Ramos (cell line): Measurements from ENCODE around the gene DUSP21.

Experiments used
- in situ Hi-C: fragments of 300-500 bp; cut with MboI; formaldehyde crosslinking; loops from one replicate; pipeline ENCODE4 v1.14.3; 2022; ENCODE audit warnings: low sequenced_read_pairs; ENCODE audit not compliant: unreplicated experiment

DUSP21 gene

GRCh38 chrX:44874420-44875184, 30.8 kb downstream of the DUSP21 start:
- in situ Hi-C loops: loop anchor here (25.0 kb wide), 1 partner anchor 188 kb away; no protein-coding TSS in a partner anchor

- in situ Hi-C loops: loop anchor here (25.0 kb wide), 1 partner anchor 187 kb away; no protein-coding TSS in a partner anchor
Observed at GRCh38 chrX:44875185-44875489, 31.3 kb downstream of the DUSP21 start.

DNA sequence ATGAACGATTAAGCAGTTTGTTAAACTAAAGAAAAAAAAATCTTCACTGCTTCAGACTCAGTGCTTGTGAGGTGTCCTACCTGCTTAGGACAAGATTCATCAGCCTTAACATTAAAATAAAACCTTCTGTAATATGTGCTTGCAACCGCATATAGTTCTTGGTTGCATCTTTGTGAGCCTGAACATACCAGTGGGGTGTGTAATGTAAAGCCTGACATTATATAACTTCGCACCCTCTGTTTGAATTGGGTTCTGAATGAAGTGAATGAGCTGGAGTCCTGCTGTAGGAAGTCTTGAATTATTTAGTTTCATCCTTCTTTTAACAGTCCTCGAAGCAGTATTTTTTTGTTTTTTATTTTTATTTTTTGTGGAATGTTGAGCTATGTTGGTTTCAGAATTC, 32.3 kb downstream of the DUSP21 start:
- in situ Hi-C loops: loop anchor here (25.0 kb wide), 1 partner anchor 186 kb away; no protein-coding TSS in a partner anchor

GRCh38 chrX:44876767-44877166, 32.9 kb downstream of the DUSP21 start:
- in situ Hi-C loops: loop anchor here (25.0 kb wide), 1 partner anchor 186 kb away; no protein-coding TSS in a partner anchor

DNA sequence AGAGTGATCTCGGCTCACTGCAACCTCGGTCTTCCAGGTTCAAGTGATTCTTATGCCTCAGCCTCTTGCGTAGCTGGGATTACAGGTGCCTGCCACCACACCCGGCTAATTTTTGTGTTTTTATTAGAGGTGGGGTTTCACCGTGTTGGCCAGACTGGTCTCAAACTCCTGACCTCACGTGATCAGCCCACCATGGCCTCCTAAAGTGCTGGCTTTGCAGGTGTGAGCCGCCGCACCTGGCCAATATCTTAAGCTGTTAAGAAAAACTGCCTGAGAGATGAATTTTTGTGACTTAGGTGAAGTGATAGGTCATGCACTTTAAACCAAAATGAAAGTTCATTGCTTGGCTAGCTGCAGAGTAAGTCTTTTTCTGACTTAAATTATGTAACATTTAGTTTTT, 35.0 kb downstream of the DUSP21 start:
- in situ Hi-C loops: loop anchor here (25.0 kb wide), 1 partner anchor 184 kb away; no protein-coding TSS in a partner anchor

DNA sequence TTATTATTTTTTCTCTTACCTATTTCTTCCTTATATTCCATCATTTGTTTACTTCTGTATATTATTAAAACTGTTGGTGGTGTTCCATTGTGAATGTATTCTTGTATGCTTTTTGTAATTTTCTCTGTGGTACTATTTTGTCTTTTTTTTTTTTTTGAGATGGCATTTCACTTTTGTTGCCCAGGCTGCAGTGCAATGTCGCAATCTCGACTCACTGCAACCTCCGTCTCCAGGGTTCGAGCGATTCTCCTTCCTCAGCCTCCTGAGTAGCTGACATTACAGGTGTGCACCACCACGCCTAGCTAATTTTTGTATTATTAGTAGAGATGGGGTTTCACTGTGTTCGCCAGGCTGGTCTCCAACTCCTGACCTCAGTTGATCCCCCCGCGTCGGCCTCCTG, 37.7 kb downstream of the DUSP21 start:
- in situ Hi-C loops: loop anchor here (25.0 kb wide), 1 partner anchor 181 kb away; no protein-coding TSS in a partner anchor

DNA sequence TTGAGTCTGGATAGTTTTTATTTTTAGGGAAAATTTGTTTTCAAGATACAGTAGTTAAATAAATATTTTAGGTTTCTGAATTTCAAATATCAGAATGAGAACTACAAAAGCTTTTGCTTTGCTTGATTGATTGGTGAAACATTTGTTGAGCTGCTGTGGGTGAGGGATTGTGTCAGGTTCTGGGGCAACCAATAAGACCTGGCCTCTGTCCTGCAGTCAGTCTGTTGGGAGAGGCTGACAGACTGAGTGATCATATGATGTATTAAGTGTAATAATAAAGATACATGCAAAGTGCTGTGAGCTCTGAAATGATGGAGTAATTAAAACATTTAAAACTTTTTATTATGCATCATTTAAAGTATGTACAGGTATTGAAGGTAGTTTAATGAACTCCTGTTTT, 38.8 kb downstream of the DUSP21 start:
- in situ Hi-C loops: loop anchor here (25.0 kb wide), 1 partner anchor 180 kb away; no protein-coding TSS in a partner anchor

DNA sequence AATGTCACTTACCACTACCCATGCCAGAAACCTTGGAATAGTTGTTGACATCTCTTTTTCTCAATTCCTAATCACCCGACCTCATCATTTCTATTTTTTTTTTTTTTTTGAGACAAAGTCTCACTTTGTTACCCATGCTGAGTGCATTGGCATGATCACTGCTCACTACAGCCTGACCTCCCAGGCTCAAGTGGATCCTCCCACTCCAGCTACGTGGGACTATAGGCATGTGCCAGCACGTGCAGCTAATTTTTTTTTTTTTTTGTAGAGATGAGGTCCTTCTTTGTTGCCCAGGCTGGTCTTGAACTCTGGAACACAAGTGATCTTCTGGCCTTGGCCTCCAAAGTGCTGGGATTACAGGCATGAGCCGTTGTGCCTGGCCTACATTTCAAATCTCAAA, 41.1 kb downstream of the DUSP21 start:
- in situ Hi-C loops: loop anchor here (25.0 kb wide), 1 partner anchor 177 kb away; no protein-coding TSS in a partner anchor

GRCh38 chrX:44889824-44890223, 46.0 kb downstream of the DUSP21 start:
- in situ Hi-C loops: loop anchor here (25.0 kb wide), 1 partner anchor 172 kb away; no protein-coding TSS in a partner anchor

DNA sequence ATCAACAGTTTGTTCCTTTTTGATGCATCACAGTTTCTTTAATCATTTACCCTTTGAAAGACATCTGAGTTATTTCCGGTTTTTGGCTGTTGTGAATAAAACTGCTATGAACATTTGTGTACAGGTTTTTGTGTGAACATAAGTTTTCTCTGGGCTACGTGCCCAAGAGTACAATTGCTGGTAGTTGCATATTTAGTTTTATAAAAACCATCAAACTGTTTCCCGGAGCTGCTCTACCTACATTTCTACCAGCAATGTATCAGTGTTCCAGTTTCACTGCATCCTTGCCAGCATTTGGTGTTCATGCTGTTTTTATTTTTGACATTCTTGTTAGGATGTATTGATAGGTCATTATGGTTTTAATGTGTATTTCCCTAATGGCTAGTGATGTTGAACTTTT, 46.4 kb downstream of the DUSP21 start:
- in situ Hi-C loops: loop anchor here (25.0 kb wide), 1 partner anchor 172 kb away; no protein-coding TSS in a partner anchor

GRCh38 chrX:44890687-44891086, 46.9 kb downstream of the DUSP21 start:
- in situ Hi-C loops: loop anchor here (25.0 kb wide), 1 partner anchor 172 kb away; no protein-coding TSS in a partner anchor

- in situ Hi-C loops: loop anchor here (25.0 kb wide), 1 partner anchor 171 kb away; no protein-coding TSS in a partner anchor
Observed at GRCh38 chrX:44891642-44892041, 47.8 kb downstream of the DUSP21 start.
